Measurements from ENCODE around the gene HTR2A.
A peak's percentile ranks its signal among the peaks of the same experiment; 100 is the strongest.
"Not testable (repeated sequence)": the region's sequence is repeated elsewhere in the genome, so short reads cannot be mapped to it uniquely, and the experiment has no call there.

HTR2A gene

GRCh38 chr13:46810440-46810839 lies 86.4 kb downstream of the HTR2A start:
- peak; percentile 27 for DNase-seq (ENCODE audit: low spot score)

DNA sequence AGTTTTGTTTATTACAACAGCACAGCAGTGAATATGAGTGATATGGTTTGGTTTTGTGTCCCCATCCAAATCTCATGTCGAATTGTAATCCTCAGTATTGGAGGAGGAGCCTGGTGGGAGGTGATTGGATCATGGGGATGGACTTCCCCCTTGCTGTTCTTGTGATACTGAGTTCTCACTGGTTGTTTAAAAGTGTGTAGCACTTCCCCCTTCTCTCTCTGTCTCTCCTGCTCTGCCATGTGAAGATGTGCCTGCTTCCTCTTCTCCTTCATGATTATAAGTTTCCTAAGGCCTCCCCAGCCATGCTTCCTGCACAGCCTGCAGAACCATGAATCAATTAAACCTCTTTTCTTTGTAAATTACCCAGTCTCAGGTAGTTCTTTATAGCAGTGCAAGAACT lies 91.9 kb downstream of the HTR2A start:
- not testable (repeated sequence) for DNase-seq (ENCODE audit: low spot score)

DNA sequence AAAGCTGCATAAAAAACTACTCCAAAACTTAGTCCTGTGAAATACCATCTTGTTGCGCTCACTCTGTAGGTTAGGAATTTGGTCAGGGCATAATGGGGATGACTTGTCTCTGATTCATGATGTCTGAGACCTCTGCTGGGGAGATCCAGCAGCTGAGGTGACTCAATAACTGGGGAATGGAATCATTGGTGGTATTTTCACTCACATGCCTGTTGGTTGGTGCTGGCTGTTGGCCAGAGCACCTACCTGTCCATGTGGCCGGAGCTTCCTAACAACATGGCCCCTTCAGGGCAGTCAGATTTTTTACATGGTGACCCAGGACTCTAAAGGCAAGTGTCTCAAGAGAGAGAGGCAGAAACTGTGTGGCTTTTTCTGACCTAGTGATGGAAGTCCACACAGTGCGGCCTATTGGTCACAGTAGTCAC lies 92.5 kb downstream of the HTR2A start:
- peak; percentile 84 for DNase-seq (ENCODE audit: low spot score)

DNA sequence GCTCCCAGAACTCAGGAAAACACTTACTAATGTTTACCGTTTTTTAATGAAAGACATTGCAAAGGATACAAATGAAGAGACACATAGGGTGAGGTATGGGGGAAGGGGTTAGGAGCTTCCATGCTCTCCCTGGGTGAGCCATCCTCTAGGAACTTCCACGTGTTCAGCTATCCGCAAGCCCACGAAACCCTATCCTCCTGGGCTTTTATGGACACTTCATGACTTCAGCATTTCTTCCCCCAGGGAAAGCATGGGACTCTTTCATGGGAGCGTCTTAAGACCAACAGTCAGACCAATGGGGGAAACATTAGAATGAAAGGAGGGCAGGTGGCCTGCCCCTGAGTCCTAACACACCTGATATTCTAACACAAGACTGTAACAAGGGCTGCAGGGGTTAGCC lies 93.3 kb downstream of the HTR2A start:
- no peak for DNase-seq (ENCODE audit: low spot score)

DNA sequence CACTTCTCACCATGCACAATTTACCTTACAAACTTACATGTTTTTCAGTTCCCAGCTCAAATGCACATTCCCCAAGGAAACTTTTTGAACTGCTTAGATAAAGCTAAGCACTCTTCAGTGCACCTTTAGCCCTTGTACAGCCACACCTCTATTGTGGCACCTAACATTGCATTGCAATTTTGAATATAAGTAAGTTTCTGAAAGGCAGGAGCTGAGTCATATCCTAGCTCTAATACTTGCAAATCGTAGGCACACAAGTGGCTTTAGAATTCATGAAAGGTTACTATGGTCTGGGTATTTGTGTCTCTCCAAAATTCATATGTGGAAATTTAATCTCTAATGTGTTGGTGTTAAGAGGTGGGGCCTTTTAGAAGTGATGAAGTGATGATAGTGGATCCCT lies 95.0 kb downstream of the HTR2A start:
- DNase-seq (ENCODE audit: low spot score): no peak

DNA sequence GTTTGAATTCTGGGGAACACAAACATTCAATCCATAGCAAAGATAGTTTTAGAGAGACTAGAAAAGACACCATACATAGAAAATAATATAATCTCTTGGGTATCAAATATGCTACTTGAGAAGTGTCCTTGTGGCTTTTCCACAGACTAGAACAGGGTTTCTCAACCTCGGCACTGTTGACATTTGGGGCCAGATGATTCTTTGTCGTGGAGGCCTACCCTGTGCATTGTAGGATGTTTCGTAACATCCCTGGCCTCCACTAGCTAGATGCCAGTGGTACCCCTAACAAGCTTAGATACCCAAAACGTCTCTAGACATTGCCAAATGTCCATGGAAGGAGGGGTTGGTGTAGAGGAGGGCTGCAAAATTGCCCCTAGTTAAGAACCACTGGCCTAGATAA lies 97.7 kb downstream of the HTR2A start:
- no peak for DNase-seq (ENCODE audit: low spot score)

DNA sequence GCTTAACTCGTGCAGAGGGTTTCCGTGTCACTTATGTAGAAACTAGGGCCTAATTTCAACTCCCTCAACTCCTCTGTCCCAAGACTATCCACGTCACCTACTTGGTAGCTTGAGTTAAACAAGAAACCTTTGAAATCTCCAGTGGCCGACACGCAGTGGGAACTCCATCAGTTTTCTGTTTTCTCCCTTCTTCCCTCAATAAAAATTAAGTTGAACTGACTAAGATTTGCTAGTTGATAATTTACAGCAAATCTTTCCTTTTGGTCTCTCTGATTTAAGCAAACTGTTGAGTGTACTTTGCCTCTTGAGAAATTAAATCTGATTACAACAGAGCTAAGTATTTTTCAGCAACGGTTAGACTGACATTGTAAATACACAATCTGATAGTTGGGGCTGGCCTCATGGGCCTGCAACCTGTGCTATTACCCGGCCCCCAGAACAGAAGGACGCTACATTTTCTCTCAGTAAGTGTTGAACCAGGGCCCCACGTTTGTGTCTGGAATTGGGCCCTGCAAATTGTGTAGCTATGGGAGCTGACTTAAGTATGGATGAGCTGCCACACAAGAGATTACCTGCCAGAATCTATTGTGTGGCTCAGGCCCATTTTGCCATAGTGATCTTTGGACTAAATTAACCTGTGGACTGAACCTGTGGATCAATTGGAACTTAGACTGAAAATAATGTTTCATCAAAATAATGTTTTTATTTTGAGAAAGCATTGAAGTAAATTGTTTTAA lies 99.2 kb downstream of the HTR2A start:
- no peak for DNase-seq (ENCODE audit: low spot score)

DNA sequence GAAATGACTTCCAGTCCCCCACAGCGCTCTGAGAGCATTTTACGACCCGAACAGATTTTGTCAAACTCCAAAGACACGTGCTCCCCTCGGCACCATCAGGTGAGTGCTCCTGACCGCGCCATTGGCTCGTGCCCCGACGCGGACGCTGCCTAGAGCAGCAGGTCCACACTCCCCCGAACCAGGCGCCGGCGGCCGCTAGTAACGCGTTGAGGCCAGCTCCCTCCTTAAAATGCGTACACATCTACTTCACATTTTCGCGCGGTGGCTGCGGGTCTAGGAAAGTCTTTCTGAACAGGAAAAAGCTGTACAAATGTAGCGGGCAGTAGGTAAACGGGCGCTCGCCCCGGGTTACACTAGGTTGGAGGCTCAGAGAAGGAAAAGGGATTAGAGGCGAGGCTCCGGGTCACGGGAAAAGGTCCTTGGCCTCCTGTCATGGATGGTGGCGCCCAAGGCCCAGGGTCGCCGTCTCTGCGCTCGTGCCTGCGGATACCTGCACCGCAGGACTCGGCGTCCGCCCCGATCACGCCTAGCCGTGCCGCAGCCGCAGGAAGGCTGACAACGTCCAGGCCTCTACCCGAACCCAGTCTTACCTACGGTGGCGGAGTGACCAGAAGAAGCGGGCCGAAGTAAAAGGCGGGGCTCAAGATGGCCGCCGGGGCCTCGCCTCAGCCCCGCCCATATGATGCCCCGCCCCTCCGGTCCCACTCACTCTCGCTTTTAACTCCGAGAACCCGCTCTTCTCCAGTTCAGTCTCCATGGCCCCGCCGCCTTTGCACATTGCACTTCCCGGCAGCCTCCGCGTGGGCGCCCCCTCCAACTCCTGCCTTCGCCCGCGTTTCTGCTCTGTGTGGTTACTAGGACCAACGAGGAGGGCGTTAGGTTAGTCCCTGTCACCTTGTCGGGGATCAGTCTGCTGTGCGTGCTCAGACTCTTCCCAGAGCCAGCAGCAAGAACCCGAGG lies 100.1 kb downstream of the HTR2A start, which contains the start of gene ESD:
TSS of gene ESD (minus strand) at position 647 of the 960 bp plus-strand sequence. CDS start 5,748 bp downstream, outside the sequence.
- DNase-seq (ENCODE audit: low spot score): peak; percentile 96

- DNase-seq (ENCODE audit: low spot score): no peak
Observed at GRCh38 chr13:46796129-46796514, 100.7 kb downstream of the HTR2A start.

GRCh38 chr13:46795321-46795720 lies 101.5 kb downstream of the HTR2A start:
- DNase-seq (ENCODE audit: low spot score): no peak

- no peak for DNase-seq (ENCODE audit: low spot score)
Observed at GRCh38 chr13:46783504-46783903, 113.3 kb downstream of the HTR2A start.

- no peak for DNase-seq (ENCODE audit: low spot score)
Observed at GRCh38 chr13:46782691-46783090, 114.2 kb downstream of the HTR2A start.

- no peak for DNase-seq (ENCODE audit: low spot score)
Observed at GRCh38 chr13:46782066-46782465, 114.8 kb downstream of the HTR2A start.

Measured in GM03348 (cell line).